Hippocampal formation (tissue), 2 donors: ENCODE data around the gene RYR2.

Experiments
- DNase-seq, 2 donors: peaks; one replicate each; lab custom pipeline; 2025; lab: John Stamatoyannopoulos, UW

RYR2 gene

GRCh38 chr1:237197470-237198425 is 155.8 kb downstream of the RYR2 start:
- no peak for DNase-seq

- no peak for DNase-seq
Measured at GRCh38 chr1:237199026-237199425, 157.0 kb downstream of the RYR2 start.

- DNase-seq, result no peak
Measured at GRCh38 chr1:237201155-237201554, 159.2 kb downstream of the RYR2 start.

- no peak for DNase-seq
Measured at GRCh38 chr1:237204841-237205240, 162.9 kb downstream of the RYR2 start.

- DNase-seq, result no peak
Measured at GRCh38 chr1:237205400-237206064, 163.5 kb downstream of the RYR2 start.

- no peak for DNase-seq
Measured at GRCh38 chr1:237206065-237206414, 164.1 kb downstream of the RYR2 start.

GRCh38 chr1:237211031-237211430 is 169.0 kb downstream of the RYR2 start:
- DNase-seq, result no peak

GRCh38 chr1:237211540-237211939 is 169.6 kb downstream of the RYR2 start:
- no peak for DNase-seq

- peak in 1 of 2 donors; percentile 6 for DNase-seq
Measured at GRCh38 chr1:237219751-237220642, 178.0 kb downstream of the RYR2 start.

- DNase-seq, result no peak
Measured at GRCh38 chr1:237223419-237223818, 181.4 kb downstream of the RYR2 start.

- DNase-seq, result no peak
Measured at GRCh38 chr1:237226177-237226944, 184.4 kb downstream of the RYR2 start.

GRCh38 chr1:237227476-237227875 is 185.5 kb downstream of the RYR2 start:
- DNase-seq, result no peak

- DNase-seq, result no peak
Measured at GRCh38 chr1:237228421-237228820, 186.4 kb downstream of the RYR2 start.

GRCh38 chr1:237229333-237229732 is 187.3 kb downstream of the RYR2 start:
- DNase-seq, result no peak

GRCh38 chr1:237232501-237232900 is 190.5 kb downstream of the RYR2 start:
- DNase-seq, result no peak

- no peak for DNase-seq
Measured at GRCh38 chr1:237235091-237235490, 193.1 kb downstream of the RYR2 start.

- DNase-seq, result no peak
Measured at GRCh38 chr1:237237721-237238120, 195.7 kb downstream of the RYR2 start.

GRCh38 chr1:237239248-237239647 is 197.3 kb downstream of the RYR2 start:
- DNase-seq, result no peak

GRCh38 chr1:237241038-237241437 is 199.1 kb downstream of the RYR2 start:
- no peak for DNase-seq

- no peak for DNase-seq
Measured at GRCh38 chr1:237244778-237245177, 202.8 kb downstream of the RYR2 start.

GRCh38 chr1:237247442-237247841 is 205.5 kb downstream of the RYR2 start:
- DNase-seq, result no peak
